Mesenchymal stem cell (in vitro differentiated cells and primary cell): ENCODE results near the gene TRAFD1.
"Not testable (repeated sequence)": the region's sequence is repeated elsewhere in the genome, so short reads cannot be mapped to it uniquely, and the experiment has no call there.

Experiments used
- DNase-seq: peaks from one replicate; pipeline ENCODE4 v3.0.0-alpha.2; 2013
- H2AFZ ChIP-seq: one replicate; pipeline ENCODE4 v1.6.1; 2013; ENCODE audit warnings: low read depth, mild to moderate bottlenecking, control low read depth, inconsistent platforms, low read length, moderate library complexity
- H2AK5ac ChIP-seq: 2 replicates; pipeline ENCODE4 v1.6.1; 2013; ENCODE audit warnings: low read length, moderate library complexity, mild to moderate bottlenecking, inconsistent platforms; ENCODE audit not compliant: severe bottlenecking
- H2BK120ac ChIP-seq: one replicate; pipeline ENCODE4 v1.6.1; 2013; ENCODE audit warnings: low read depth, mild to moderate bottlenecking, inconsistent platforms, low read length, moderate library complexity
- H2BK12ac ChIP-seq, 2 experiments: one replicate each; pipeline ENCODE4 v1.6.1; 2013; ENCODE audit warnings: inconsistent platforms in 2 of 2, low read length in 2 of 2, mild to moderate bottlenecking in 2 of 2, moderate library complexity in 2 of 2, control low read depth in 1 of 2
- H2BK15ac ChIP-seq: one replicate; pipeline ENCODE4 v1.6.1; 2013; ENCODE audit warnings: mild to moderate bottlenecking, low read depth, inconsistent platforms; ENCODE audit not compliant: poor library complexity, severe bottlenecking
- H2BK5ac ChIP-seq: 2 replicates; pipeline ENCODE4 v1.6.1; 2013; ENCODE audit warnings: low read depth, mild to moderate bottlenecking, low read length, control low read depth, inconsistent platforms; ENCODE audit not compliant: poor library complexity, severe bottlenecking
- H3K14ac ChIP-seq, 2 experiments: one replicate each; pipeline ENCODE4 v1.6.1; 2013; ENCODE audit warnings: inconsistent platforms in 2 of 2, low read length in 2 of 2, control low read depth in 1 of 2, mild to moderate bottlenecking in 1 of 2, moderate library complexity in 1 of 2
- H3K18ac ChIP-seq, 2 experiments: one replicate each; pipeline ENCODE4 v1.6.1; 2013; ENCODE audit warnings: inconsistent platforms in 2 of 2, low read length in 2 of 2, control low read depth in 1 of 2, low read depth in 1 of 2, mild to moderate bottlenecking in 1 of 2
- H3K23ac ChIP-seq, 2 experiments: one replicate each; pipeline ENCODE4 v1.6.1; 2013; ENCODE audit warnings: inconsistent platforms in 2 of 2, low read length in 2 of 2, mild to moderate bottlenecking in 2 of 2, moderate library complexity in 2 of 2, control low read depth in 1 of 2
- H3K27ac ChIP-seq: 2 replicates; pipeline ENCODE4 v1.5.1; 2013; ENCODE audit warnings: mild to moderate bottlenecking, moderate library complexity, low read length, control low read depth, inconsistent platforms; ENCODE audit not compliant: poor library complexity, severe bottlenecking
- H3K27me3 ChIP-seq, 2 experiments: 2 replicates each; pipeline versions ENCODE4 v1.6.1 to v1.7.0; 2013; ENCODE audit warnings: low read length in 2 of 2, mild to moderate bottlenecking in 2 of 2, moderate library complexity in 2 of 2, control low read depth in 1 of 2, inconsistent platforms in 1 of 2; ENCODE audit not compliant: control insufficient read depth in 1 of 2, insufficient read depth in 1 of 2
- H3K36me3 ChIP-seq, 2 experiments: 2 replicates each; pipeline versions ENCODE4 v1.6.1 to v1.7.0; 2013; ENCODE audit warnings: low read length in 2 of 2, control low read depth in 1 of 2, inconsistent platforms in 1 of 2, low read depth in 1 of 2, mild to moderate bottlenecking in 1 of 2; ENCODE audit not compliant: insufficient read depth in 2 of 2, control insufficient read depth in 1 of 2
- H3K4ac ChIP-seq, 2 experiments: one replicate each; pipeline ENCODE4 v1.6.1; 2013; ENCODE audit warnings: inconsistent platforms in 2 of 2, low read length in 2 of 2, mild to moderate bottlenecking in 2 of 2, moderate library complexity in 2 of 2, control low read depth in 1 of 2, low read depth in 1 of 2
- H3K4me1 ChIP-seq: 2 replicates; pipeline ENCODE4 v1.6.1; 2013; ENCODE audit warnings: low read depth, low read length, control low read depth; ENCODE audit not compliant: control insufficient read depth, insufficient read depth
- H3K4me2 ChIP-seq: 2 replicates; pipeline ENCODE4 v1.6.1; 2013; ENCODE audit warnings: low read length, mild to moderate bottlenecking, inconsistent platforms; ENCODE audit not compliant: poor library complexity, severe bottlenecking
- H3K4me3 ChIP-seq, 2 experiments: 2 replicates each; pipeline versions ENCODE4 v1.5.1 to v1.7.0; 2013; ENCODE audit warnings: low read length in 2 of 2, mild to moderate bottlenecking in 2 of 2, control low read depth in 1 of 2, low read depth in 1 of 2; ENCODE audit not compliant: insufficient read depth in 1 of 2
- H3K79me1 ChIP-seq: replicated peaks from 2 replicates; pipeline ENCODE4 v1.6.1; 2013; ENCODE audit warnings: mild to moderate bottlenecking, control low read depth, low read length, inconsistent platforms; ENCODE audit not compliant: poor library complexity, severe bottlenecking
- H3K9ac ChIP-seq: 2 replicates; pipeline ENCODE4 v1.7.0; 2013; ENCODE audit warnings: mild to moderate bottlenecking, low read length, moderate library complexity
- H3K9me3 ChIP-seq: 2 replicates; pipeline ENCODE4 v1.7.0; 2013; ENCODE audit warnings: mild to moderate bottlenecking, low read length; ENCODE audit not compliant: control insufficient read depth
- H4K8ac ChIP-seq: one replicate; pipeline ENCODE4 v1.6.1; 2013; ENCODE audit warnings: inconsistent platforms, mild to moderate bottlenecking, low read length, moderate library complexity
- H4K91ac ChIP-seq: one replicate; pipeline ENCODE4 v1.6.1; 2013; ENCODE audit warnings: mild to moderate bottlenecking, low read length, inconsistent platforms
- WGBS: methylation state at CpG from one replicate; pipeline ENCODE4 v1.1.7; 2013; ENCODE audit warnings: mixed read lengths; 5-methylcytosine and 5-hydroxymethylcytosine counted together

TRAFD1 gene

GRCh38 chr12:112102127-112102526, 23.2 kb upstream of the TRAFD1 start:
- 100% methylated on average over 4 of the region's 4 CpGs for WGBS
- peaks cover 12% of the 10 kb centered on the region for H3K4me1 ChIP-seq
- H3K23ac ChIP-seq: no peak overlapping the region

GRCh38 chr12:112102746-112103145, 22.6 kb upstream of the TRAFD1 start:
- not testable (repeated sequence) for H3K27me3 ChIP-seq, H3K4me2 ChIP-seq, H3K14ac ChIP-seq, H3K27ac ChIP-seq, H2BK15ac ChIP-seq, H3K4ac ChIP-seq, H2BK120ac ChIP-seq, H2BK12ac ChIP-seq, H4K8ac ChIP-seq, H3K79me1 ChIP-seq, H3K9ac ChIP-seq, H3K23ac ChIP-seq, DNase-seq, H4K91ac ChIP-seq, H2AK5ac ChIP-seq, H3K9me3 ChIP-seq, H3K4me3 ChIP-seq, H2BK5ac ChIP-seq, H2AFZ ChIP-seq, H3K18ac ChIP-seq
- Histone ChIP-seq H3K36me3 (peaks cover 16 to 48% of the 10 kb centered on the region in 2 experiments), H3K4me1 (peaks cover 11% of the 10 kb centered on the region)
- WGBS: 97% methylated on average over 18 of the region's 19 CpGs

More at GRCh38 chr12:112102127-112102526, 23.2 kb upstream of the TRAFD1 start:
- Histone ChIP-seq H4K91ac (no peak overlapping the region), H3K79me1 (peaks cover 3% of the 10 kb centered on the region), H3K27ac (no peak overlapping the region), H3K9me3 (no peaks in the 10 kb centered on the region), H3K36me3 (peaks cover 17 to 48% of the 10 kb centered on the region in 2 experiments), H4K8ac (no peak overlapping the region), H2AFZ (no peak overlapping the region), H3K4ac (no peak overlapping the region), H3K4me3 (no peak overlapping the region), H2AK5ac (no peak overlapping the region), H3K27me3 (no peaks in the 10 kb centered on the region), H2BK5ac (no peak overlapping the region), H2BK12ac (no peak overlapping the region), H3K18ac (no peak overlapping the region), H3K9ac (no peak overlapping the region), H3K14ac (no peak overlapping the region), H3K4me2 (no peak overlapping the region), H2BK120ac (no peak overlapping the region), H2BK15ac (no peak overlapping the region)
- no peak for DNase-seq

- peaks cover 11% of the 10 kb centered on the region for H3K4me1 ChIP-seq
- no peak for DNase-seq
- WGBS: 96% methylated on average over 5 of the region's 8 CpGs
Measured at GRCh38 chr12:112103758-112104503, 21.4 kb upstream of the TRAFD1 start.

GRCh38 chr12:112105891-112106290, 19.5 kb upstream of the TRAFD1 start:
- Histone ChIP-seq H4K8ac (no peak overlapping the region), H2BK120ac (no peak overlapping the region), H3K9me3 (no peaks in the 10 kb centered on the region), H2AFZ (no peak overlapping the region), H3K23ac (no peak overlapping the region), H3K14ac (no peak overlapping the region), H3K4me1 (peaks cover 15% of the 10 kb centered on the region), H3K9ac (peak overlapping the region; percentile 5), H4K91ac (no peak overlapping the region), H3K36me3 (peaks cover 4 to 25% of the 10 kb centered on the region in 2 experiments), H3K18ac (no peak overlapping the region), H3K27ac (no peak overlapping the region), H2BK5ac (no peak overlapping the region), H3K4me3 (no peak overlapping the region), H3K79me1 (peaks cover 2% of the 10 kb centered on the region), H2BK15ac (no peak overlapping the region), H2BK12ac (no peak overlapping the region), H2AK5ac (no peak overlapping the region), H3K4ac (no peak overlapping the region), H3K27me3 (no peaks in the 10 kb centered on the region), H3K4me2 (no peak overlapping the region)
- 100% methylated on average over 2 of the region's 3 CpGs for WGBS
- no peak for DNase-seq

More at GRCh38 chr12:112103758-112104503, 21.4 kb upstream of the TRAFD1 start:
- H3K9ac ChIP-seq: no peak overlapping the region
- H3K9me3 ChIP-seq: no peaks in the 10 kb centered on the region
- H3K4ac ChIP-seq: no peak overlapping the region
- H3K27me3 ChIP-seq: no peaks in the 10 kb centered on the region
- no peak overlapping the region for H3K4me2 ChIP-seq
- no peak overlapping the region for H2AK5ac ChIP-seq
- no peak overlapping the region for H2BK12ac ChIP-seq
- H3K79me1 ChIP-seq: peaks cover 3% of the 10 kb centered on the region
- no peak overlapping the region for H2BK15ac ChIP-seq
- H2BK120ac ChIP-seq: no peak overlapping the region
- H4K8ac ChIP-seq: no peak overlapping the region
- no peak overlapping the region for H3K14ac ChIP-seq
- no peak overlapping the region for H2BK5ac ChIP-seq
- H3K27ac ChIP-seq: no peak overlapping the region
- no peak overlapping the region for H3K18ac ChIP-seq
- H3K23ac ChIP-seq: no peak overlapping the region
- no peak overlapping the region for H4K91ac ChIP-seq
- H3K4me3 ChIP-seq: no peak overlapping the region
- peaks cover 11 to 40% of the 10 kb centered on the region in 2 experiments for H3K36me3 ChIP-seq
- no peak overlapping the region for H2AFZ ChIP-seq
